GM21825 (cell line): ENCODE measurements around the gene ZWILCH.

ENCODE experiments used
- ATAC-seq: cut with Tn5 transposase; IDR thresholded peaks from one replicate; pipeline ENCODE4 v1.9.1; 2021; ENCODE audit warnings: mild to moderate bottlenecking, moderate library complexity; ENCODE audit not compliant: unreplicated experiment

ZWILCH gene

DNA sequence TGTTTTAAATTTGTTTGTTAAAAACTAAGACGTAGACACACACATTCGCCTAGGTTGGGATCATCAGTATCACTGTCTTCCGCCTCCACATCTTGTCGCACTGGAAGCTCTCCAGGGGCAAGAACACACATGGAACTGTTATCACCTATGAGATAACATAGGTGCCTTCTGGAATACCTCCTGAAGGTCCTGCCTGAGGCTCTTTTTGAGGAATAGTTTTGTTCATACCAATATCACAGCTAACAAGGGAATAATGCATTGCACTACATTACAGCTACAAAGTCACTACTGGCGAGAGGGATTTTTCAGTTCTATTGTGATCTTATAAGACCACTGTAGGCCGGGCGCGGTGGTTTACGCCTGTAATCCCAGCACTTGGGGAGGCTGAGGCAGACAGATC lies 29.9 kb downstream of the ZWILCH start:
- no peak for ATAC-seq

DNA sequence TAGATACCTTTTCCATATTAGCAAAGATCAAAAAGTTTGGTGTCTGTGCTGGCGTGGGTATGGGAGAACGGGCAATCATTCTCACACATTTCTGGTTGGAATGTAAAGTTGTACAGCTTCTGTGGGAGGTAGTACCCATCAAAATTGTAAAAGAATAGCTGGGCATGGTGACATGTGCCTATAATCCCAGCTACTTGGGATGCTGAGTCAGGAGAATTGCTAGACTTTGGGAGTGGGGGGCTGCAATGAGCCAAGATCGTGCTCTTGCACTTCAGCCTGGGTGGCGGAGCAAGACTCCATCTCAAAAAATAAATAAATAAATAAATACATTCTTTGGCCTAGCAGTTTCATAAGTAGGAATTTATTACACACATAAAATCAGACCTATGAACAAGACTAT lies 37.8 kb downstream of the ZWILCH start:
- ATAC-seq, result no peak

DNA sequence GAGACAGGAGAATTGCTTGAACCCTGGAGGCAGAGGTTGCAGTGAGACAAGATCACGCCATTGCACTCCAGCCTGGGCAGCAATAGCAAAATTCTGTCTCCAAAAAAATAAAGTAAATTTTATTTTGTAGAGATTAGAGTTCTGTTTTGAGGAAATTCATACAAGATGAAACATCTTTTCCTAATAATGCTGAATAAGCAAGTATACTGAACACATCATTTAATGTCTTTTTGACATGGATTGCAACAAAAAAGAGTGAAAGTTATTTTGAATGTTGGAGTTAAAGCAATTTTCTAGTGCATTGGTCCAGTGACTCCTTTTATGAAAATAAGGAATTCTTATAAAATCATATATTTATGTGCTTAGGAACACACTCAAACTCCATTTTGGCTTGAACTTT lies 40.1 kb downstream of the ZWILCH start:
- no peak for ATAC-seq

DNA sequence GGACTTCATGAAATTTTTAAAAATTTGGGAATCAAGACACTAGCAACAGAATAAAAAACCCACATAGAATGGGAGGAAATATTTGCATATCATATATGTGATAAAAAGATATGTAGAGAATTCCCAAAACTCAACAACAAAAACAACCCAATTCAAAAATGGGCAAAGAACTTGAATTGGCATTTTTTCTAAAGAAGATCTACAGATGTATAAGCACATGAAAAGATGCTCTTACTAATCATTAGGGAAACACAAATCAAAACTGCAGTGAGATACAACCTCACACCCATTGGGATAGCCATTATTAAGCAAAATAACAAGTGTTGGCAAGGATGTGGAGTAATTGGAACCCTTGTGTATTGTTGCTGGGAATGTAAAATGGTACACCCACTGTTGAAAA lies 50.6 kb downstream of the ZWILCH start:
- no peak for ATAC-seq

DNA sequence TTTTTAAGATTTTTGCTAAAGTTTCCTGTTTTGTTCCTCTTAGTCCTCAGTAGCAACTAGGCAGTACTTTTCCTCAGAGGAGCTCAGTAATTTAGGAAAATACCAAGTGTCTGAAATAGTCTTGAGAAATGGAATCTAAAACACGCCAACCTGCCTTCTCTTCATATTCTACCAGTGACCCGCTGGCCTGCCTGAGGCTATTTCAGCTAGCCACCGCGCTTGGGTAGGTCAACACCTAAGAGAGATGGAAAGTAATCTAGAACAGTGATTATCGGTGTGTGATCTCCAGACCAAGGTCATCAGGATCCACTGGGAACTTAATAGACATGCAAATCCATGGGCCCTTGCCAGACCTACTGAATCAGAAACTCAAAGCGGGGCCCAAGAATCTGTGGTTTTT lies 53.1 kb downstream of the ZWILCH start:
- ATAC-seq, result no peak

DNA sequence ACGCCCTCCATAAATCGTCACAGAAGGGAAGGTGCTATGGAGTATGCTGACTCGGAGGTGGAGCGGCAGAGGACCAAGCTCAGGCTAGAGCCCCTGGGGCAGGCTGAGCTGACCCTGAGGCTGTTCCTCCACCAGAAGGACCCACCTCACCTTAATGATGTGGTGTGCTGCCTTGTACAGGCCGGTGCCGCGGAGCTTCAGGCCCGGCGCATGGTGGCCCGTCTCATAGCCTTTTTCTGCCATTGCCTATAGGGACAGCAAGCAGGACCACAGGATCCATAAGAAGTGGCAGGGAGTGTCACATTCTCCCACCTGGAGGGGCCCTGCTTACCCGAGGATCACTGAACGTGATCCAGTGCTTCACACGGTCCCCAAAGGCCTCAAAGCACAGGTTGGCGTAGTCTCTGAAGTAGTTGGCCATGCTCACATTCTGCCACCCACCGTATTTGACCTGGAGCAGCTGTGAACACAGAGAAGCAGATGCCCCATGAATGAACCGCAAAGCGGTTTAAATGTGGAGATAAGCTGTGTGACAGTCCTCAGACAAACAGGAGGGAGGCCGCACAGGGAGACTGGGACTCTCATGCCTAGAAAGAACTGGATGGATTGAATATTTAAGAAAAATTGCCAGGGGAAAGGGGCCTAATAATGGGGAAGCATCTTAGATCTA lies 55.9 kb downstream of the ZWILCH start:
- ATAC-seq, result no peak

DNA sequence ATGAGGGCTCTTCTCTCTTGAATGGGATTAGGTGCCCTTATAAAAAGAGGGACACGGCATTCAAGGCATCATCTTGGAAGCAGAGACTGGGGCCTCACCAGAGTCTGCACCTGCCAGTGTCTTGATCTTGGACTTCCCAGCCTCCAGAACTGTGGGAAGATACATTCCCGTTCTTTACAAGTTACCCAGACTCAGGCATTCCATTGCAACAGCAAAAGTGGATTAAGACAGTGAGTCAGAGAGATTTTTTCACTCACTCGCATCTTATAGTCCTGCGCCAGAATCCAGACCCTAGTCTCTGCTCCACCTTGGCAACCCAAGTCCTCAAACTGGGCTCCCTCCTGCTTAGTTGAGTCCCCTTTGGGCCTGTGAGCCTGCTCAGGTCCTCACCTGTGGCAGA lies 58.0 kb downstream of the ZWILCH start:
- ATAC-seq, result no peak

DNA sequence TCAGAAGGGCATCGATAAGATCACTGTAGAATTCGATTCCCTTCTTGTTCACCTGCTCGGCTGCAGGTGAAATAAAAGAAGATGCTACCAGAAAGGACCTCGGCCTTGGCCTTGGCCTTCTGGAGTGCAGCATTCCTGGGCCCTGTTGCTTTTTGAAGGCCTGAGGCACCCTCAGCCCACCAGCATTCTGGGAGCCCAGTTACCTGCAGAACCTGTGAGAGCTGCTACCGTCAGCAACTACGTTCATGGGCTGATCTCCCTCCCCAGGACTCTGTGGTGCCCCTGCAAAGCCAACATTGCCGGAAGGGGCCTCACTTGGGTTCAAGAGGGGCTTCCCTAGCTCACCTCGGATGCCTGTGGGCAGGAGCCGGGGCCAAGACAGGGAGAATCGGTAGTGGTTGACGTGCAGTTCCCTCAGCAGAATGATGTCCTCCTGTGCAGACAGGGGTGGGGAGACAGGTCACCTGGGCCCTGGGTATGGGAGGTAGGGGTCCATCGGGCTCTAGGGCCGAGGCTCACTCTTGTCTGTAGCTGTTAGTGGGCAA lies 58.5 kb downstream of the ZWILCH start:
- no peak for ATAC-seq

DNA sequence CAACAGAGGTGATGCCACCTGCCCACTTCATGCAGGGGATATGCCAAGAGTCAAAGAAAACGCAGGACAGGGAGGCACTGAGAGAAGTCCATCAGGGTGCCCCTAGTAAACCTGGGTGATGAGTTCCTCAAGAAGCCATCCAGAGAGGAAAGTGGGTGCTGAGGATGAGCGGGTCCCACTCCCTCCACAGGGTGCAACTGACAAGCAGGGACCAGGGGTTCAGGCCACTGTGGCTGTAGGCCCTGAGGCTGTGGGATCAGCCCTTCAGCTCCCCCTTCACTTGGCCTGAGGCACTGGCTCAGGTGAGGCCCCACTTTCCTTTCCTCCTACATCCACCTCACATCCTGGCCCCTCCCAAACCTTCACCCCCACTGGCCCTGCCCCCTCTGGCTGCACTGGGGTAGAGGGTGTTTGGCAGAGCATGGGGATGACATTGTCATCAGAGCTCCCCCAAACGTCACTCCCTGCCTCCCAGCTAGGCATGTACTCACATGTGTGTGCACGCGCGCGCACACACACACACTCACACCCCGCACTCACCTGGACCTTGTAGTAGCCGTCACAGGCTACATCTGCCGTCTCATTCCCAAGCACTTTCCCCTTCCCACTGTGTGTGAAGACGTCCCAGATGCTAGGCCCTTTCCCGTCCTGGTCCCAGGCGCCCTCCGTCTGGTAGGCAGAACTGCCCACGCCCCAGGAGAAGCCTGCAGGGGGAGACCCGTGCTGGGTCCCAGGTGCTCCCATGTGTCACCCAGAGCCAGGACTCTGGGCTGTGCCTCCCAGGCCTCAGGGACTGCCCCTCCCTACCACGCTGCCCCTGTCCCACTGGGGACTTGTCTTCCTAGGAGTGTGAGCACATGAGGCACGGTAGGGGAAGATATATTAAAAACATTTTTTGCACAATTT lies 59.3 kb downstream of the ZWILCH start:
- no peak for ATAC-seq

DNA sequence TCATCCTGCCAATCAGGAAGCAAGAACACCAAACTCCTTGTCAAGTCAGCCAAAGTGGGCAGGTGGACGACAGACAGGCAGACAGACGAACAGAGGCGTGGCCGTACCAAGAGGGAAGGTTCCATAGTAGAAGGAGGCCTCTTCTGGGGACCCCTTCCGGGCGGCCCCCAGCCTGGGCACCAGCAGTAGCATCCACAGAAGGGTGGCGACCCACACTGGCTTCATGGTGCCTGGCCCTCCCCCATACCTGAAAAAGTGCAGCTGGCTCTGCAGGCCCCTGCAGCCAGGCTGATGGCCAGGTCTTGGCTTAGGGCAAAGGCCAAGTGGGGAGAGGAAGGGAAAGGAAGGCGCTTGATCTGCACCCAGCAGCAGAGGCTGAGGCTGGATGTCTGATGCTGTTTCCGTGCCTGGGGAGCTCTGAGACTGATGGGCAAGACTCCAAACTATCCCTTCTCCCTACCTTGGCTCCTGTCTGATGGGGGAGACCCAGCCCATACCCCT lies 60.1 kb downstream of the ZWILCH start:
- ATAC-seq, result no peak

DNA sequence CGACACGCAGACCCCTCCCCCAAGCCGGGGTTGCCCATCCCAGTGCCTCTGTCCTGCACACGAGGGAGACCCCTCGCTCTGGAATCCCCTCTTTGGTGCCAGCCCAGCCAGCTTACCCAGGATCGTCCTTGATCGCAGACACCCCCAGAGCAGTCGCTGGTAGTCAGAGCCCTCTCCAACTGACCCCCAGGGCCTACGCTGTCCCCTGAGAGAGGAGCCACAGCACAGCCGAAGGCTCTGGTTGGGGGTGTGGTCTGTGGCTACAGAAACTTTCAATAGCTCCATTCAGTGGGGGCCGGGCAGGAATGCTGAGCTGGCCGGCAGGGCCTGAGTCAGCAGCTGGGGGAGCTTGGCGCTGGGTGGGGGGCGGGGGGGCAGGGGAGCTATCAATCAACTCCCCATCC lies 60.6 kb downstream of the ZWILCH start, which contains the start of gene LCTL:
LCTL (minus strand) TSS at position 258 of the 404 bp plus-strand sequence. CDS start 633 bp downstream, outside the sequence.
- no peak for ATAC-seq

DNA sequence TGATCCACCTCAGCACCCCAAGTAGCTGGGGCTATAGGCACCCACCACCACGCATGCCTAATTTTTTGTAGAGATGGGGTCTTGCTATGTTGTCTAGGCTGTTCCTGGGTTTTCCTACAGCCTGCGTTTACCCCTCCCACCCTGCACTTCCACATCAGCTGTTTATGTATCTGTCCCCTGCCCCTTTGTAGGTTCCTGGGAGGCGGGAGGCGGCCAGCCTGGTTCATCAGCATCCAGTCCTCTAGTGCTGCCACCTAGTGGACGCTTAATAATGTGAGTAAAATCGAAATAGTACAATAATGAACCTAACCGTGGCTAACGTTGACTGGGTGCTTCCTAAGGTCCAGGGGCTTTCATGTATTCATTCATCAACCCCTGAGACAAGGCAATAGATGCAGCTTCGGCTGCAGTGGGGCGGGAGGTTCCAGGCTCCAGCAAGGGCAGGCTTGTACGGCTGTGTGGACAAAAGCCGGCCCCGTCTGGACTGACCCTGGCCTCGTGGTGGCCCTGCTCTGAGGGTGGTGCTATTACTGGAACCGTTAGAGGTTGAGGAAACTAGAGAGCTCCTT lies 61.9 kb downstream of the ZWILCH start:
- no peak for ATAC-seq

DNA sequence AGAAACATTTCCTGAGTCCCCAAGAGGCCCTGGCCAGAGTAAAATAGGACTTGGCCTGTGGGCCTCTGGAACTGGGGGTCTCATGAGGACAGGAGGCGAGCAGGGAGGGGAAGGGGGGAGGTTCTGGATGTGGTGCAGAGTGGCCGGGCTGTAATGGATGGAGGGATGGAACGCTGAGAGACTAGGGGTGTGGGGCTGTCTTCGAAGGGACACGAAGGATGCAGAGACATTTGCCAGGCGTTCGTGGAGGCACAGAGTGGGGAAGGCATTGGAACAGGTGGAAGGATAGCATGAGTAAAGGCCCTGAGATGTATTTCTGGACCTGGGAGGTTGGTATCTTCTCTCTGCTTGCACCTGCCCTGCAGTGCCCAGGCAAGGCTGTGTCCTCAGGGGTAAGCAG lies 62.8 kb downstream of the ZWILCH start:
- no peak for ATAC-seq

DNA sequence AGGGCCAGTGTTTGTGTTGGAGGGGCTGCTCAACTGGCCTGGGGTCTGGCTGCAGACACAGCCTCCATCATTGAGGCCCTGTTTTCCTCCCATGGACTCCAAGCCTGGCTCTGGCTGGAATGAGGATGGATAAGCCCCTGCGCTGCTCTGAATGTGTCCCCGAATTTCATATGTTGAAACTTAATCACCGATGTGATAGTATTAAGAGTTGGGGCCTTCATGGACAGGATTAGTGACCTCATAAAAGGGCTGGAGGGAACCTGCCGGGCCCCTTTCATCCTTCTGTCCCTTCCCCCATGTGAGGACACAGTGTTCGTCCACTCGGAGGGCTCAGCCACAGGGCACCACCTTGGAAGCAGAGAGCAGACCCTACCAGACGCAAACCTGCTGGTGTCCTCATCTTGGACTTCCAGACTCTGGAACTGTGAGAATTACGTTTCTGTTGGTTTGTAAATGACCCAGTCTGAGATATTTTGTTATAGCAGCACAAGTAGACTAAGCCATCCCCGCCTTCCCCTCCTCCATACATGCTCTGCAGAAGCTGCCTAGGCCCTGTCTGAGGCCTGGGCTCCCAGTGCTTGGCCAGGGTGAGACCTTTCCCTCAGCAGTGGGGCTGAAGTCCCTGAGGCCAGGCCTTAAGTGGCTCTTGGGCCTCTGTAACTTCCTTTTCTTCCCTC lies 64.5 kb downstream of the ZWILCH start:
- no peak for ATAC-seq

DNA sequence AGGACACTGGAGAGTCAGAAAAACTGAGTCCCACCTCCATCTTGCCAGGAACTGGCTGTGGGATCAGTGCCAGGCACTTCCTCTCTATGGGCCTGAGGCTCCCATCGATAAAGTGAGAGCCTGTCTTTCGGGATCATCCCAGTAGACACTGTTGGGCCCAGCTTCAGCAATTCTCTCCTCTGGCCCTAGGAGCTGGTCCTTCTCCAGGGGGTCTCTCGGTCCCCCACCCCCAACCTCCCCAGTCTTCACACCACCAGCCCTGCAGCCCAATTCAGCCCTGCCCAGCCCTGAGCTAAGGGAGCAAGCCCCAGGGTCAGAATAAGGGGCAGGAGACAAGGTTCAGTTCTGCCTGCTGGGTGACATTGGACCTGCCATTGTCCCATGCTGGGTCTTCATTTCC lies 65.2 kb downstream of the ZWILCH start:
- ATAC-seq, result no peak

DNA sequence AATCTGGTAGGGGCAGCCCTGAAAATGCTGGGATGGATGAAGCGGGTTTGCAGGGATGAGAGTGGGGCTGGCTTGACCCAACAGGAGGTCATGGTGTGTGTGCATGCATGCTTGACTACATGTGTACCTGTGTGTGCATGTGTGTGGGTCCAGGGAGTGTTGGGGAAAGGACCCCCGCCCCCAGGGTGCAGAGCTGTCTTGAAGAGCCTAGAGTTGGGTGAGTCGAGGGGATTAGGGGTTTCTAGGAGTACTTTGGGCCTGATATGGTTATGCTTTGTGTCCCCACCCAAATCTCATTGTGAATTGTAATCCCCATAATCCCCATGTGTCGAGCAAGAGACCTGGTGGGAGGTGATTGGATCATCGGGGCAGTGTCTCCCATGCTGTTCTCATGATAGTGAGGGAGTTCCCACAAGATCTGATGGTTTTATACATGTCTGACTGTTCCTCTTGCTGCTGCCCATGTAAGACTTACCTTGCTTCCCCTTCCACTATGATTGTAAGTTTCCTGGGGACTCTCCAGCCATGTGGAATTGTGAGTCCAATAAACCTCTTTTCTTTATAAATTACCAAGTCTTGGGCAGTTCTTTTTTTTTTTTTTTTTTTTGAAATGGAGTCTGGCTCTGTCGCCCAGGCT lies 65.8 kb downstream of the ZWILCH start:
- no peak for ATAC-seq

DNA sequence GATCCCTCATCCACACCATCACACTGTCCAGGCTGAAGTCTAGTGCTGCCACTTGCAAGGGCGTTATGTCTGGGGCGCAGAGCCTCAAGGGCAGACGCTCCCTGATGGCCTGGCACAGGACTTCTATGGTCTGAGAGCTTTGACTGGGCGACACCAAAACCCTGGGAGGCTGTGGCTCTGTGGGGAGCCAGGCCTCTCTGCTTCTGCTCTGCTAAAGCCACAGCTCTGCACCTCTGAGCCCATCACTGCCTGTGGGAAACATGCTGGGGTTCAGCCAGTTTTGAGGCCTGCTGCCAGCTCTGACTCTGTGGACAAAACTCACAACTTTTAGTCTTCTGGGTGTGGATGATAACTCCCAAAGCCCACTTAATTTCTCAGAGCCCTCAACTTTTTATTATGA lies 67.0 kb downstream of the ZWILCH start:
- ATAC-seq, result no peak

DNA sequence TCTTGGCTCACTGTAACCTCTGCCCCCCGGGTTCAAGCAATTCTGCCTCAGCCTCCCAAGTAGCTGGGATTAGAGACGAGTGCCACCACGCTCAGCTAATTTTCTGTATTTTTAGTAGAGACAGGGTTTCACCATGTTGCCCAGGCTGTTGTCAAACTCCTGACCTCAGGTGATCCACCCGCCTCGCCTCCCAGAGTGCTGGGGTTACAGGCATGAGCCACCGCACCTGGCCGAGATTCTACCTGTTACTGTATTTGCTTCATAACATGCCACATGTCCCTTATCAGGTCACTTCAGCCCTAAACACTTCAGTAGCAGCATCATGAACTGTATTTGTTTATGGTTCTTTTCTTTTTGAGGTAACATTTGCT lies 68.2 kb downstream of the ZWILCH start:
- ATAC-seq, result no peak

DNA sequence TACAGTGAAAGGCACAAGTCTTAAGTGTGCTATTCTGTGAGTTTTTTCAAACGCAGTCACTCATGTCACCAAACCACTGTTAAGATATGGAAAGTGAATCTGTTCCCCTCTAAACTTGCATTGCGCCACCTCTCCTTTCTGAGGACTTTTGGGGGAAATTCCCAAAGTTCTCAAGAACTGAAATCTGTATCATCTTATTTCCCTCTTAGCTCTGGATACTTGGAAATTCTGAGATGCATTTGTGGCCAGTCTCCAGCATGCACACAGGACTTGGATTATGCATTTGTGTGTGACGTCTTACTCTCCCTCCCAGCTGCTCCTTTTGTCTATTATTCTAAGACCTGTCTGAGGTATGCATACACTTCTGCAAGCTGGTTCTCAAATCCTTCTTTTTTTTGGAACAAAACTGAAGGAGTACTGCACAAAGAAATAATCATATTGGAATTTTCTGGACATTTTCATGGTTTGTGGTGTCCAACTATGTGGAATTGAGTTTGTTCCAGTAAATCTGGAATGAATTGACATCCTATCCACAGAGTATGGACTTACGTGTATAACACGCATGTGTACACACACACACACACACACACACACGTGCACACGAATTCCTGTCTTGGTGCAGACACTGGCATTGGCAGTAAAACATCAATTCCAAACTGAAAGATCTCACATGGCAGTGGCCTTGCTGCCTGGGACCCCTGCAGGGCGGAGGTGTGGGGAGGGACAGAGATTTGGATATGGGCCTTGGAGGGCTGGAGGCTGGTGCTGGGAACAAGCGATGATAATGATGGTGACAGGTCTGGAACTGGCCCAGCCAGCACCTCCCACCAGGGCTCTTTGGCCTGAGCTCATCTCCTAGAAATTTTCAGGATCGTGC lies 68.8 kb downstream of the ZWILCH start:
- ATAC-seq, result no peak

DNA sequence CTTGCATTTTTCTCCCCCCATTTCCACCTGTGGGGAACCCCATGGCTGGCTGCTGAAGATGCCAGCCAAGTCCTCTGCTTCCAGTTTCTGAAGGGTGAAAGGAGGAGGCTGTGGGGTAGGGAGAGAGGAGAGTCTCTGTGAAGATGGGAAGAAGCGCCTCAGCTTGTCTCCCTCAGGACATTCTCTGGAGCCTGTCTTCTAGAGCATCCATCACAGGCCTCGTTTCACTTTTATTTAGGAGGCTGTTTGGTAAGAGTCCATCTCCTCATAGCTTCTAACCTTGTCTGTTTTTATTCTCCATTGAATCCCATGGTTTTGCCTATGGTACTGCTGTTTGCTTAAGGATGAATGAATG lies 69.4 kb downstream of the ZWILCH start:
- no peak for ATAC-seq
